Prostate gland (tissue), 2 donors: ENCODE measurements around the gene DNAH14.

Experiments
- POLR2A ChIP-seq: fragments of 450-650 bp; IDR thresholded peaks from one replicate; pipeline ENCODE4 v1.6.1; 2016; ENCODE audit warnings: antibody characterized with exemption, mild to moderate bottlenecking
- TF ChIP-seq, protein P1 (sequence below), 4 experiments: fragments of 200-600 bp in 2 of 4; fragments of 450-650 bp in 2 of 4; sonication (generic) in 2 of 4; IDR thresholded peaks; 1 replicate in 3 of 4; 2 replicates in 1 of 4; pipeline ENCODE4 v1.5.1; 2016 to 2019; ENCODE audit warnings: antibody characterized with exemption in 4 of 4, mild to moderate bottlenecking in 2 of 4, moderate library complexity in 2 of 4

DNA sequence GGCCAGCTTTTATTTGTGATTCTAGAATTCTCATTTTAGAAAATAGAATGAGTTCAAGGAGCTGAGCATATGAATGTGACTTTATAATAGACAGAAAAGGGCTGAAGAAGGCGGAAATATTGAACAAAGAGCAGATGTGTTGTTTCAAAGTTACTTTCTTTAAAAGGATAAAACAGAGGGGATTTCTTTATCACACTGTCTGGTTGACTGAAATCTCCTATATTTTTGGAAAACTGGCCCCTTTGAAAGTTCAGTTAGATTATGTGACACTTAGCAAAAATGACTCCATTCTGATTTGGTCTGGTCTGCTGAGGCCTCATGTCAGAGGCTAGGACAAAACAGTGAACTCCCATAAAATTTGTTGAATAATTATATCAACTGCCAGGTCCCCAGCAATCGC, 46.4 kb upstream of the DNAH14 start:
- no peak for TF ChIP-seq POLR2A
- TF ChIP-seq, protein P1, sequence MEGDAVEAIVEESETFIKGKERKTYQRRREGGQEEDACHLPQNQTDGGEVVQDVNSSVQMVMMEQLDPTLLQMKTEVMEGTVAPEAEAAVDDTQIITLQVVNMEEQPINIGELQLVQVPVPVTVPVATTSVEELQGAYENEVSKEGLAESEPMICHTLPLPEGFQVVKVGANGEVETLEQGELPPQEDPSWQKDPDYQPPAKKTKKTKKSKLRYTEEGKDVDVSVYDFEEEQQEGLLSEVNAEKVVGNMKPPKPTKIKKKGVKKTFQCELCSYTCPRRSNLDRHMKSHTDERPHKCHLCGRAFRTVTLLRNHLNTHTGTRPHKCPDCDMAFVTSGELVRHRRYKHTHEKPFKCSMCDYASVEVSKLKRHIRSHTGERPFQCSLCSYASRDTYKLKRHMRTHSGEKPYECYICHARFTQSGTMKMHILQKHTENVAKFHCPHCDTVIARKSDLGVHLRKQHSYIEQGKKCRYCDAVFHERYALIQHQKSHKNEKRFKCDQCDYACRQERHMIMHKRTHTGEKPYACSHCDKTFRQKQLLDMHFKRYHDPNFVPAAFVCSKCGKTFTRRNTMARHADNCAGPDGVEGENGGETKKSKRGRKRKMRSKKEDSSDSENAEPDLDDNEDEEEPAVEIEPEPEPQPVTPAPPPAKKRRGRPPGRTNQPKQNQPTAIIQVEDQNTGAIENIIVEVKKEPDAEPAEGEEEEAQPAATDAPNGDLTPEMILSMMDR (IDR thresholded peaks at IDR 0.05): no peak
